ENCODE results near the gene XPNPEP1.

XPNPEP1 gene

GRCh38 chr10:109892931-109893330 lies 30.4 kb downstream of the XPNPEP1 start:
- DNase-seq (ENCODE audit: low read depth) = no peak

- DNase-seq (ENCODE audit: low read depth) = no peak
Measured at GRCh38 chr10:109892117-109892516, 31.2 kb downstream of the XPNPEP1 start.

- DNase-seq (ENCODE audit: low read depth) = no peak
Measured at GRCh38 chr10:109891105-109891504, 32.2 kb downstream of the XPNPEP1 start.

- no peak for DNase-seq (ENCODE audit: low read depth)
Measured at GRCh38 chr10:109889867-109890266, 33.4 kb downstream of the XPNPEP1 start.

- no peak for DNase-seq (ENCODE audit: low read depth)
Measured at GRCh38 chr10:109887776-109888175, 35.5 kb downstream of the XPNPEP1 start.

- DNase-seq (ENCODE audit: low read depth) = no peak
Measured at GRCh38 chr10:109887243-109887642, 36.1 kb downstream of the XPNPEP1 start.

GRCh38 chr10:109886781-109887140 lies 36.5 kb downstream of the XPNPEP1 start:
- DNase-seq (ENCODE audit: low read depth) = no peak

- DNase-seq (ENCODE audit: low read depth) = no peak
Measured at GRCh38 chr10:109886037-109886780, 37.1 kb downstream of the XPNPEP1 start.

GRCh38 chr10:109883859-109884771 lies 39.2 kb downstream of the XPNPEP1 start:
- DNase-seq (ENCODE audit: low read depth) = peak; percentile 39

- no peak for DNase-seq (ENCODE audit: low read depth)
Measured at GRCh38 chr10:109882251-109883057, 40.9 kb downstream of the XPNPEP1 start.

GRCh38 chr10:109881769-109882057 lies 41.6 kb downstream of the XPNPEP1 start:
- no peak for DNase-seq (ENCODE audit: low read depth)

GRCh38 chr10:109880886-109881768 lies 42.2 kb downstream of the XPNPEP1 start:
- DNase-seq (ENCODE audit: low read depth) = no peak

- DNase-seq (ENCODE audit: low read depth) = no peak
Measured at GRCh38 chr10:109877546-109877945, 45.8 kb downstream of the XPNPEP1 start.

- DNase-seq (ENCODE audit: low read depth) = no peak
Measured at GRCh38 chr10:109875828-109876821, 47.2 kb downstream of the XPNPEP1 start.

- no peak for DNase-seq (ENCODE audit: low read depth)
Measured at GRCh38 chr10:109875151-109875568, 48.2 kb downstream of the XPNPEP1 start.

GRCh38 chr10:109871476-109871875 lies 51.8 kb downstream of the XPNPEP1 start:
- DNase-seq (ENCODE audit: low read depth) = no peak

GRCh38 chr10:109866995-109867635 lies 56.2 kb downstream of the XPNPEP1 start:
- no peak for DNase-seq (ENCODE audit: low read depth)

GRCh38 chr10:109866168-109866994 lies 56.9 kb downstream of the XPNPEP1 start:
- no peak for DNase-seq (ENCODE audit: low read depth)

GRCh38 chr10:109863775-109864174 lies 59.5 kb downstream of the XPNPEP1 start:
- DNase-seq (ENCODE audit: low read depth) = no peak

All from activated T-helper 1 cell treated with Interleukin-2 at 50 U/mL for 16 hours (primary cell).